OCI-LY1 (cell line): Measurements from ENCODE around the gene SLC44A2.

ENCODE experiments used
- H2AFZ ChIP-seq: fragments of 200-600 bp; sonication (generic), shearing (Covaris generic); 2 replicates; pipeline ENCODE4 v1.6.0; 2014; ENCODE audit warnings: antibody characterized with exemption, mild to moderate bottlenecking, low read length
- H3F3A ChIP-seq: fragments of 200-600 bp; sonication (generic), shearing (Covaris generic); 2 replicates; pipeline ENCODE4 v1.6.0; 2014; ENCODE audit warnings: mild to moderate bottlenecking, antibody characterized with exemption, low read length, moderate library complexity; ENCODE audit not compliant: insufficient read depth
- H3K27ac ChIP-seq: fragments of 200-600 bp; sonication (generic); 2 replicates; pipeline ENCODE4 v1.5.1; 2014; ENCODE audit warnings: low read length, mixed run types, mild to moderate bottlenecking, low read depth; ENCODE audit not compliant: poor library complexity, severe bottlenecking
- H3K27me3 ChIP-seq: fragments of 200-600 bp; sonication (generic); 2 replicates; pipeline ENCODE4 v1.6.0; 2014; ENCODE audit warnings: antibody characterized with exemption, mild to moderate bottlenecking, low read length, moderate library complexity; ENCODE audit not compliant: insufficient read depth
- H3K36me3 ChIP-seq: fragments of 200-600 bp; sonication (generic); 2 replicates; pipeline ENCODE4 v1.6.1; 2014; ENCODE audit warnings: mild to moderate bottlenecking, antibody characterized with exemption, low read length, moderate library complexity, mixed read lengths; ENCODE audit not compliant: insufficient read depth
- H3K4me1 ChIP-seq: fragments of 200-600 bp; sonication (generic); 2 replicates; pipeline ENCODE4 v1.5.1; 2014; ENCODE audit warnings: mild to moderate bottlenecking, low read length, moderate library complexity; ENCODE audit not compliant: insufficient read depth, severe bottlenecking
- H3K4me2 ChIP-seq: fragments of 200-600 bp; sonication (generic), shearing (Covaris generic); 2 replicates; pipeline ENCODE4 v1.6.1; 2014; ENCODE audit warnings: low read length
- H3K4me3 ChIP-seq: fragments of 200-600 bp; sonication (generic); 2 replicates; pipeline ENCODE4 v1.5.1; 2014; ENCODE audit warnings: low read length, low read depth, mild to moderate bottlenecking, mixed read lengths; ENCODE audit not compliant: poor library complexity, severe bottlenecking
- H3K79me2 ChIP-seq: fragments of 200-600 bp; shearing (Covaris generic); 2 replicates; pipeline ENCODE4 v1.6.1; 2016; ENCODE audit warnings: mixed run types, low read length, mixed read lengths; ENCODE audit not compliant: insufficient read depth
- H3K9ac ChIP-seq: fragments of 200-600 bp; sonication (generic), shearing (Covaris generic); 2 replicates; pipeline ENCODE4 v1.6.1; 2014; ENCODE audit warnings: mild to moderate bottlenecking, low read length, mixed read lengths
- H3K9me2 ChIP-seq: fragments of 200-600 bp; sonication (generic), shearing (Covaris generic); 2 replicates; pipeline ENCODE4 v1.6.1; 2014; ENCODE audit warnings: low read depth, mild to moderate bottlenecking, low read length, mixed read lengths
- H3K9me3 ChIP-seq: fragments of 200-600 bp; shearing (Covaris generic); 2 replicates; pipeline ENCODE4 v1.6.1; 2014; ENCODE audit warnings: low read length, mixed read lengths
- H4K20me1 ChIP-seq: fragments of 200-600 bp; sonication (generic), shearing (Covaris generic); 2 replicates; pipeline ENCODE4 v1.6.0; 2016; ENCODE audit warnings: mild to moderate bottlenecking, low read length; ENCODE audit not compliant: insufficient read depth
- CTCF ChIP-seq: fragments of 200-600 bp; sonication (generic), shearing (Covaris generic); IDR thresholded peaks from 2 replicates; pipeline ENCODE4 v1.5.1; 2017; ENCODE audit warnings: mild to moderate bottlenecking, antibody characterized with exemption, low read length, moderate library complexity, mixed read lengths
- EZH2 ChIP-seq: fragments of 200-600 bp; sonication (generic), shearing (Covaris generic); IDR thresholded peaks from 2 replicates; pipeline ENCODE4 v1.8.0; 2017; ENCODE audit warnings: borderline replicate concordance, mixed run types, mild to moderate bottlenecking, antibody characterized with exemption, low read length, moderate library complexity, mixed read lengths

SLC44A2 gene

GRCh38 chr19:10683064-10683426 lies 57.7 kb downstream of the SLC44A2 start:
- no peak for TF ChIP-seq CTCF
- no peak for TF ChIP-seq EZH2
- Histone ChIP-seq H2AFZ (no peak overlapping the region), H4K20me1 (no peaks in the 10 kb centered on the region), H3K27me3 (no peaks in the 10 kb centered on the region), H3F3A (0 out of 2 replicates have a peak, but pooled peaks cover 5% of the 10 kb centered on the region), H3K9ac (no peak overlapping the region), H3K36me3 (peaks cover 99% of the 10 kb centered on the region), H3K4me1 (no peaks in the 10 kb centered on the region), H3K9me2 (no peaks in the 10 kb centered on the region), H3K27ac (no peak overlapping the region), H3K4me2 (no peak overlapping the region), H3K9me3 (no peaks in the 10 kb centered on the region), H3K4me3 (no peak overlapping the region), H3K79me2 (no peaks in the 10 kb centered on the region)

GRCh38 chr19:10683582-10683981 lies 58.2 kb downstream of the SLC44A2 start:
- no peak overlapping the region for H3K9ac ChIP-seq
- H3K79me2 ChIP-seq: no peaks in the 10 kb centered on the region
- peaks cover 99% of the 10 kb centered on the region for H3K36me3 ChIP-seq
- no peaks in the 10 kb centered on the region for H4K20me1 ChIP-seq
- no peak overlapping the region for H3K4me3 ChIP-seq
- H3K4me2 ChIP-seq: no peak overlapping the region
- H3F3A ChIP-seq: 0 out of 2 replicates have a peak, but pooled peaks cover 5% of the 10 kb centered on the region
- no peak overlapping the region for H2AFZ ChIP-seq
- H3K4me1 ChIP-seq: no peaks in the 10 kb centered on the region
- no peaks in the 10 kb centered on the region for H3K9me2 ChIP-seq
- no peak overlapping the region for H3K27ac ChIP-seq
- no peaks in the 10 kb centered on the region for H3K27me3 ChIP-seq
- TF ChIP-seq EZH2: no peak
- TF ChIP-seq CTCF: no peak
- H3K9me3 ChIP-seq: no peaks in the 10 kb centered on the region

DNA sequence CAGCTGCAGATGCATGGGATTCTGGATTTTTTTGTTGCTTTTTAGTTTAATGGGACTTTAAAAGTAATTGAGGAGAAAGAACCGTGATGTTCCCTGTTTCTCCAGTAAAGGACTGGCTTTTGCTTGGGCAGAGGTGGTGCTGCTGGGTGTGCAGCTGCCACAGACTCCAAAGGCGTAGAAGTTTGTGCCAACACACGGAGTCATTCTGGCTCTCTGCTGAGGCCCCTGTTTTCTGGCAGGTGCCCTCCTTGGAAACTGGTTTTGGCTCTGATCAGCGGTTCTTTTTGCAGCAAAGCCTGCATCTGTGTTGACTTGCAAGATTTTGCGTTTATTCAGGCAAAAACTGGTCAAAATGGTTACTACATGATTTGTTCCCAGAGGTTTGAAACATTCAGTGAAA lies 59.9 kb downstream of the SLC44A2 start:
- H3K4me2 ChIP-seq: no peak overlapping the region
- H3K27me3 ChIP-seq: no peaks in the 10 kb centered on the region
- no peak for TF ChIP-seq EZH2
- no peak for TF ChIP-seq CTCF
- H2AFZ ChIP-seq: no peak overlapping the region
- no peaks in the 10 kb centered on the region for H3K9me3 ChIP-seq
- no peak overlapping the region for H3K4me3 ChIP-seq
- no peak overlapping the region for H3K27ac ChIP-seq
- H3K9me2 ChIP-seq: no peaks in the 10 kb centered on the region
- 0 out of 2 replicates have a peak, but pooled peaks cover 5% of the 10 kb centered on the region for H3F3A ChIP-seq
- H3K79me2 ChIP-seq: no peaks in the 10 kb centered on the region
- peaks cover 99% of the 10 kb centered on the region for H3K36me3 ChIP-seq
- H3K9ac ChIP-seq: no peak overlapping the region
- H4K20me1 ChIP-seq: no peaks in the 10 kb centered on the region
- no peaks in the 10 kb centered on the region for H3K4me1 ChIP-seq
